Immature natural killer cell (primary cell): ENCODE results near the gene PALD1. TPM values are rescaled to one million over a fixed set of nuclear protein-coding genes. Genes with fewer than 3 reads are reported as not detected.
"Not testable (repeated sequence)": the region's sequence is repeated elsewhere in the genome, so short reads cannot be mapped to it uniquely, and the experiment has no call there.

Experiments
- DNase-seq, 3 donors: peaks; one replicate each; pipeline ENCODE4 v3.0.0; 2022; ENCODE audit warnings: mixed read lengths in 1 of 3
- H3K27ac Mint-ChIP-seq, 6 donors: one replicate each; pipeline ENCODE4 v1.8.0; 2020; ENCODE audit warnings: mixed read lengths in 6 of 6, mild to moderate bottlenecking in 5 of 6, inconsistent platforms in 4 of 6, moderate library complexity in 3 of 6
- H3K27me3 Mint-ChIP-seq, 3 donors: one replicate each; pipeline ENCODE4 v1.8.0; 2020 to 2021; ENCODE audit warnings: low read depth in 3 of 3, mild to moderate bottlenecking in 3 of 3, mixed read lengths in 3 of 3, moderate library complexity in 3 of 3, inconsistent platforms in 1 of 3
- H3K36me3 Mint-ChIP-seq, 3 donors: one replicate each; pipeline ENCODE4 v1.8.0; 2020; ENCODE audit warnings: mixed read lengths in 3 of 3, inconsistent platforms in 2 of 3, mild to moderate bottlenecking in 2 of 3
- H3K4me1 Mint-ChIP-seq, 2 donors: one replicate each; pipeline ENCODE4 v1.8.0; 2020; ENCODE audit warnings: inconsistent platforms in 2 of 2, mild to moderate bottlenecking in 2 of 2, mixed read lengths in 2 of 2, moderate library complexity in 1 of 2
- H3K4me3 Mint-ChIP-seq, 5 donors: one replicate each; pipeline ENCODE4 v1.8.0; 2020; ENCODE audit warnings: mild to moderate bottlenecking in 5 of 5, mixed read lengths in 5 of 5, inconsistent platforms in 3 of 5, moderate library complexity in 3 of 5
- H3K9me3 Mint-ChIP-seq, 6 donors: one replicate each; pipeline ENCODE4 v1.8.0; 2020; ENCODE audit warnings: mild to moderate bottlenecking in 6 of 6, mixed read lengths in 6 of 6, inconsistent platforms in 4 of 6, moderate library complexity in 3 of 6
- polyA plus RNA-seq, 3 donors: library from polyadenylated mRNA; unstranded; fragments of 300-500 nt; fragmentation: Illumina TruSeq; gene quantifications; one replicate each; pipeline ENCODE4 v1.2.3, GENCODE V29; 2021

Gene PALD1
- polyA plus RNA-seq, 3 donors from 2014 or later = 0.12 to 2.2 (median 0.14) TPM

DNA sequence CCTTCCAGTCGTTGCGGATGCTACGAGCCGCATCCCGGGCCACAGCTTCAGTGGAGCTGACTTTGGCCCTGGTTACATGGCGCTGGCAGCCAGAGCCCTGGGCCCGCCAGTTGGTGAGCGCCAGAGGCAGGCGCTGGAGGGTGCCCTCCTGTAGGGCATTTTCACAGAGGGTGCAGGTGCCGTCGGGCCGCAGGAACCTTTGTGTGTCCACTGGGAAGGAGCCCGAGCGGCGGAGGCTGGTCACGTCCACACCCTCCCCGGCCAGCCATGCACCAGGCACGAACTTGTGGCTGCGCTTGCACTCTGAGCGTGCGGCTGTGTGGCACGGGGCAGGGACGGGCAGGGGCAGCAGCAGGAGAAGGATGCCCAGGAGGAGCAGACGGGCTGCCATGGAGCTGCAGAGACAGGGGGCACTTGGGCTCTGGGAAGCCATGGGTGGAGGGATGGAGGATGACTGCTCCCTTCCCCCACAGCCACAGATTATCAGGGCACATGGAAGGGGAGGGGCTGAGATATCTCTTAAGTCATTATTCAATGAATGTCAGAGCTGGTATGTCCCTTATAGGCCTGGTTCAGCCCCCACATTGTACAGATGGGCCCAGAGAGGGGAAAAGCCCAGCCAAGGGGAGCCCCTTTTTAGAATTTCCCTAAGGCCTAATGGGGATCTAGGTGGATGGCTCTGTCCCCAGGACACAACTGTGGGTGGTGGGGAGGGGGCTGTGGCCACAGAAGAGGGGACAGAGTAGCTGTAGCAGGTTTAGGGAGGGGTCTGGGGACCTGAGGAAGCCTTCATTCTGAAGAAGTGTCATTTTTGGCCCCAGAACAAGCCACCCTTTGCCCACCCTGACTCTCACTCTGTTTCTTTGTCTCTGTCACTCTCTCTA lies 122.2 kb downstream of the PALD1 start:
- Mint-ChIP-seq H3K4me3 (peak overlapping the region; percentile 99 to 100 (median 100)), H3K9me3 (no peaks in the 10 kb centered on the region), H3K36me3 (peaks cover 56 to 59% (median 57%) of the 10 kb centered on the region in 3 donors), H3K27me3 (peaks cover 18 to 76% (median 66%) of the 10 kb centered on the region in 3 donors), H3K27ac (peak overlapping the region; percentile 99 to 100 (median 99)), H3K4me1 (peaks cover 70 to 73% of the 10 kb centered on the region in 2 donors)
- DNase-seq = peak in 1 of 3 donors; percentile 34

DNA sequence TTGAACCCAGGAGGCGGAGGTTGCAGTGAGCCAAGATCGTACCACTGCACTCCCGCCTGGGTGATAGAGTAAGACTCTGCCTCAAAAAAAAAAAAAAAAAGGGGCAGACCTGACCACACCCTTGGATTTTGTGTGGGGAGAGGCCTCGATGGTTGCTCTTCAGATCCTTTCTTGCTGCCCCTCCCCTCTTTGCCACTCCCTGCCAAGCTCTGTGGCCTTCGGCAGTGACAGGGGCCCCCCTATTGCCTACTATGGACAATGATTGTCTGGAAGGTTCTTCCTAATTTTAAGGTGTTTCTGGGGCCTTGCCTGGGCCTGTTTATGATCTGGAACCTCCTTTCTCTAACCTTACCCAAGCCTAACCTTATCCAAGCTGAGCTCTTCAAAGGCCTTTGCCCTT lies 123.2 kb downstream of the PALD1 start:
- peak in 1 of 3 donors; percentile 47 for DNase-seq
- peak overlapping the region; percentile 99 to 100 (median 99) for H3K27ac Mint-ChIP-seq
- peak overlapping the region; percentile 99 to 100 (median 100) for H3K4me3 Mint-ChIP-seq
- H3K27me3 Mint-ChIP-seq = peaks cover 18 to 67% (median 63%) of the 10 kb centered on the region in 3 donors
- peaks cover 65 to 70% of the 10 kb centered on the region in 2 donors for H3K4me1 Mint-ChIP-seq
- H3K9me3 Mint-ChIP-seq = peaks cover 0 to 2% (median 0%) of the 10 kb centered on the region in 6 donors
- peaks cover 46 to 49% (median 47%) of the 10 kb centered on the region in 3 donors for H3K36me3 Mint-ChIP-seq

- DNase-seq = peak; percentile 96 to 97 (median 96)
- Mint-ChIP-seq H3K4me3 (peak within 1 kb of the TSS; percentile 99 to 100 (median 100)), H3K36me3 (peaks cover 35 to 41% (median 38%) of the 10 kb centered on the region in 3 donors), H3K27me3 (peaks cover 18 to 56% (median 55%) of the 10 kb centered on the region in 3 donors), H3K27ac (peak within 1 kb of the TSS; percentile 99 to 100 (median 99)), H3K4me1 (peaks cover 65 to 70% of the 10 kb centered on the region in 2 donors), H3K9me3 (peaks cover 0 to 2% (median 0%) of the 10 kb centered on the region in 6 donors)
Measured at GRCh38 chr10:70602665-70603448, 124.3 kb downstream of the PALD1 start, which contains the start of gene PRF1. Gene PRF1 (minus strand): TSS chr10:70602741. CDS start chr10:70600902, 1,839 bp downstream.

DNA sequence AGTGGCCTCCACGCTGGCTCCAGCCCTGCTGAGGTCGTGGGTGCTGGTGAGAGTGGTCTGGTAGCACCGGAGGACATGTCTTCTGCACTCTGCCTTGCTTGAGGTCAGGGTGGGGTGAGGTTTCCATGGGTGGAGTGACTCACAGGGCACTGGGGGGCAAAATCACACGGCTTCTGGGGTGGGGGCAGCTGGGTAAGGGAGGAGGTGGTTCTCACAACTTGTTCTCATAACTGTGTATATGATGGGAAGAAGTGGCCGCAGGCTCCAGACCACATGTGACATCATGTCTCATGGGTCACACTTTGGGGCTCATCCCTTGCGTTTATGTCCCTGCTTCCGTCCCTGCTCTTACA lies 124.9 kb downstream of the PALD1 start:
- Mint-ChIP-seq H3K27me3 (peaks cover 18 to 56% (median 50%) of the 10 kb centered on the region in 3 donors), H3K4me3 (peak overlapping the region; percentile 99 to 100 (median 100)), H3K4me1 (peaks cover 65 to 70% of the 10 kb centered on the region in 2 donors), H3K36me3 (peaks cover 33 to 37% (median 35%) of the 10 kb centered on the region in 3 donors), H3K9me3 (peaks cover 0 to 2% (median 0%) of the 10 kb centered on the region in 6 donors), H3K27ac (peak overlapping the region; percentile 99 to 100 (median 99))
- peak; percentile 97 for DNase-seq

- peaks cover 61 to 68% of the 10 kb centered on the region in 2 donors for H3K4me1 Mint-ChIP-seq
- H3K36me3 Mint-ChIP-seq = peaks cover 26 to 31% (median 29%) of the 10 kb centered on the region in 3 donors
- peak overlapping the region; percentile 99 to 100 (median 100) for H3K4me3 Mint-ChIP-seq
- peaks cover 0 to 2% (median 0%) of the 10 kb centered on the region in 6 donors for H3K9me3 Mint-ChIP-seq
- peak; percentile 44 to 59 (median 48) for DNase-seq
- peak overlapping the region; percentile 99 to 100 (median 99) for H3K27ac Mint-ChIP-seq
- peaks cover 18 to 49% (median 44%) of the 10 kb centered on the region in 3 donors for H3K27me3 Mint-ChIP-seq
Measured at GRCh38 chr10:70604106-70604505, 125.5 kb downstream of the PALD1 start.

- Mint-ChIP-seq H3K36me3 (peaks cover 16 to 22% (median 19%) of the 10 kb centered on the region in 3 donors), H3K27ac (peak overlapping the region; percentile 88 to 100 (median 96)), H3K4me3 (peak overlapping the region in 4 of 5 donors; percentile 1 to 58 (median 9)), H3K9me3 (peaks cover 0 to 2% (median 0%) of the 10 kb centered on the region in 6 donors), H3K4me1 (peaks cover 62 to 68% of the 10 kb centered on the region in 2 donors), H3K27me3 (peaks cover 18 to 40% (median 33%) of the 10 kb centered on the region in 3 donors)
- DNase-seq = no peak
Measured at GRCh38 chr10:70605161-70605560, 126.6 kb downstream of the PALD1 start.

GRCh38 chr10:70607936-70608335 lies 129.4 kb downstream of the PALD1 start:
- no peak for DNase-seq
- H3K27ac Mint-ChIP-seq = peak overlapping the region; percentile 81 to 100 (median 89)
- peak overlapping the region; percentile 41 to 82 (median 61) for H3K4me3 Mint-ChIP-seq
- H3K4me1 Mint-ChIP-seq = peaks cover 87 to 90% of the 10 kb centered on the region in 2 donors
- H3K27me3 Mint-ChIP-seq = peaks cover 19 to 31% (median 28%) of the 10 kb centered on the region in 3 donors
- H3K9me3 Mint-ChIP-seq = peaks cover 0 to 2% (median 0%) of the 10 kb centered on the region in 6 donors
- peaks cover 0 to 5% (median 0%) of the 10 kb centered on the region in 3 donors for H3K36me3 Mint-ChIP-seq

- no peak for DNase-seq
- H3K36me3 Mint-ChIP-seq = peaks cover 0 to 5% (median 0%) of the 10 kb centered on the region in 3 donors
- peak overlapping the region; percentile 4 to 69 (median 31) for H3K4me3 Mint-ChIP-seq
- peak overlapping the region; percentile 72 to 96 (median 82) for H3K27ac Mint-ChIP-seq
- H3K9me3 Mint-ChIP-seq = peaks cover 0 to 2% (median 0%) of the 10 kb centered on the region in 6 donors
- peaks cover 94 to 98% of the 10 kb centered on the region in 2 donors for H3K4me1 Mint-ChIP-seq
- H3K27me3 Mint-ChIP-seq = peaks cover 12 to 22% (median 19%) of the 10 kb centered on the region in 3 donors
Measured at GRCh38 chr10:70613941-70614340, 135.4 kb downstream of the PALD1 start.

DNA sequence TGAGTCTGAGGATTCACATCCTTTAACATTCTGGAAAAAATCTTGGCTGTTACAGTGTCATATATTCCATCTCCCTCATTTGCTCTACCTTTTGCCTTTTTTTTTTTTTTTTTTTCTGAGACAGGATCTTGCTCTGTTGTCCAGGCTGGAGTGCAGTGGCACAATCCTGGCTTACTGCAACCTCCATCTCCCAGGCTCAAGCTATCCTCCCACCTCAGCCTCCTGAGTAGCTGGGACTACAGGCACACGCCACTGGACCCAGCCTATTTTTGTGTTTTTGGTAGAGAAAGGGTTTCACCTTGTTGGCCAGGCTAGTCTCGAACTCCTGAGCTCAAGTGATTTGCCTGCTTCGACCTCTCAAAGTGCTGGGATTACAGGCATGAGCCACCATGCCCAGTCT lies 135.8 kb downstream of the PALD1 start:
- not testable (repeated sequence) for H3K9me3 Mint-ChIP-seq, DNase-seq, H3K36me3 Mint-ChIP-seq
- Mint-ChIP-seq H3K4me1 (peaks cover 95 to 100% of the 10 kb centered on the region in 2 donors), H3K27me3 (peaks cover 12 to 22% (median 19%) of the 10 kb centered on the region in 3 donors), H3K27ac (peak overlapping the region; percentile 72 to 96 (median 84)), H3K4me3 (peak overlapping the region in 4 of 5 donors; percentile 5 to 72 (median 32))

GRCh38 chr10:70615211-70615610 lies 136.6 kb downstream of the PALD1 start:
- peaks cover 94 to 100% of the 10 kb centered on the region in 2 donors for H3K4me1 Mint-ChIP-seq

GRCh38 chr10:70615784-70616522 lies 137.4 kb downstream of the PALD1 start:
- Mint-ChIP-seq H3K4me3 (peak overlapping the region; percentile 68 to 85 (median 82)), H3K27ac (peak overlapping the region; percentile 88 to 97 (median 96)), H3K9me3 (peaks cover 0 to 2% (median 0%) of the 10 kb centered on the region in 6 donors), H3K4me1 (peaks cover 89 to 95% of the 10 kb centered on the region in 2 donors), H3K27me3 (peaks cover 8 to 14% (median 11%) of the 10 kb centered on the region in 3 donors), H3K36me3 (peaks cover 0 to 9% (median 0%) of the 10 kb centered on the region in 3 donors)
- no peak for DNase-seq

More at GRCh38 chr10:70615211-70615610, 136.6 kb downstream of the PALD1 start:
- Mint-ChIP-seq H3K4me3 (peak overlapping the region in 4 of 5 donors; percentile 36 to 85 (median 82)), H3K27me3 (peaks cover 12 to 21% (median 16%) of the 10 kb centered on the region in 3 donors), H3K36me3 (peaks cover 0 to 7% (median 0%) of the 10 kb centered on the region in 3 donors), H3K9me3 (peaks cover 0 to 2% (median 0%) of the 10 kb centered on the region in 6 donors), H3K27ac (peak overlapping the region; percentile 88 to 97 (median 96))
- DNase-seq = no peak

- H3K27ac Mint-ChIP-seq = peak overlapping the region; percentile 88 to 97 (median 96)
- H3K4me3 Mint-ChIP-seq = peak overlapping the region; percentile 68 to 85 (median 82)
- peak; percentile 77 to 83 (median 81) for DNase-seq
- peaks cover 0 to 2% (median 0%) of the 10 kb centered on the region in 6 donors for H3K9me3 Mint-ChIP-seq
- peaks cover 82 to 90% of the 10 kb centered on the region in 2 donors for H3K4me1 Mint-ChIP-seq
- peaks cover 0 to 9% (median 0%) of the 10 kb centered on the region in 3 donors for H3K36me3 Mint-ChIP-seq
- H3K27me3 Mint-ChIP-seq = peaks cover 4 to 9% (median 6%) of the 10 kb centered on the region in 3 donors
Measured at GRCh38 chr10:70616761-70617160, 138.2 kb downstream of the PALD1 start.
